Adrenal gland (tissue), 12 donors: ENCODE measurements around the gene FYN. TPM values are rescaled to one million over a fixed set of nuclear protein-coding genes. Genes with fewer than 3 reads are reported as not detected.

Experiments used
- DNase-seq, 7 donors: peaks; one replicate each; pipeline ENCODE4 v3.0.0-alpha.2; 2019 to 2020
- H3K27ac ChIP-seq, 5 donors: fragments of 200-600 bp; sonication (generic) in 4 of 5; 1 replicate in 3 of 5; 2 replicates in 2 of 5; pipeline versions ENCODE4 v1.5.1 to v1.8.0; 2016 to 2020; ENCODE audit warnings: mild to moderate bottlenecking in 1 of 5
- H3K27me3 ChIP-seq: fragments of 200-600 bp; 2 replicates; pipeline ENCODE4 v1.8.0; 2021
- H3K36me3 ChIP-seq, 2 donors: fragments of 200-600 bp; replicated peaks in 1 of 2; 1 replicate in 1 of 2; 2 replicates in 1 of 2; pipeline versions ENCODE4 v1.5.1 to v1.8.0; 2018 to 2022
- H3K4me1 ChIP-seq, 2 donors: fragments of 200-600 bp; replicated peaks in 1 of 2; 1 replicate in 1 of 2; 2 replicates in 1 of 2; pipeline versions ENCODE4 v1.5.1 to v1.8.0; 2018 to 2021
- H3K4me3 ChIP-seq, 4 donors: fragments of 200-600 bp; sonication (generic) in 3 of 4; one replicate each; pipeline ENCODE4 v1.5.1; 2016 to 2018
- H3K9me3 ChIP-seq, 3 donors: fragments of 200-600 bp; sonication (generic) in 1 of 3; replicated peaks in 1 of 3; 1 replicate in 2 of 3; 2 replicates in 1 of 3; pipeline versions ENCODE4 v1.5.1 to v1.8.0; 2016 to 2021
- CTCF ChIP-seq, 6 experiments: fragments of 450-650 bp in 4 of 6; fragments of 200-600 bp in 2 of 6; sonication (generic) in 1 of 6; IDR thresholded peaks; 1 replicate in 5 of 6; 2 replicates in 1 of 6; pipeline versions ENCODE4 v1.5.1 to v1.8.0; 2016 to 2021; ENCODE audit warnings: antibody characterized with exemption in 6 of 6, mild to moderate bottlenecking in 2 of 6, moderate library complexity in 1 of 6
- POLR2A ChIP-seq, 2 donors: fragments of 450-650 bp; IDR thresholded peaks; one replicate each; pipeline ENCODE4 v1.6.1; 2017; ENCODE audit warnings: antibody characterized with exemption in 2 of 2, mild to moderate bottlenecking in 2 of 2, moderate library complexity in 1 of 2
- WGBS, 4 donors: extraction: QIAGEN DNeasy Blood & Tissue Kit in 2 of 4; methylation state at CpG; one replicate each; pipeline versions ENCODE4 v1.1.5 to v1.1.7; 2013 to 2017; 5-methylcytosine and 5-hydroxymethylcytosine counted together
- intact Hi-C, 2 donors: fragments of 100-400 bp; cut with DNase I; formaldehyde crosslinking; loops; one replicate each; pipeline versions ENCODE4 v1.14.1 to v1.15.0; 2022 to 2023
- polyA plus RNA-seq, 3 donors: library from polyadenylated mRNA; stranded (reverse); fragments of 200-250 nt in 2 of 3; fragments of 350-450 nt in 1 of 3; fragmentation: Illumina TruSeq in 1 of 3; extraction: RNeasy Lipid Tissue Mini Kit (QIAGEN cat#74804) in 1 of 3; gene quantifications; one replicate each; pipeline ENCODE4 v1.2.3, GENCODE V29; 2013 to 2014
- total RNA-seq, 9 donors: library from RNA; depleted of rRNA in 4 of 9; stranded (reverse); fragments of >200 nt in 4 of 9; fragments of 120-200 nt in 1 of 9; fragmentation: NEBNext Ultra II Directional in 1 of 9; extraction: Animal tissue kit (Norgen Biotek cat#: 25700) in 1 of 9; gene quantifications; one replicate each; pipeline versions ENCODE4 v1.1.0 to v1.2.4, GENCODE V29; 2013 to 2023
- donor health status: healthy with polysubstance abuse.
- donor health status: Bipolar disorder and iron deficiency.
- donor health status: DM: yes; HTN: yes; CAD: no.
- donor health status: DM: no; HTN: no; CAD: no.
- donor health status: DM: no; HTN: no; CAD: no.
- donor health status: DM: yes; HTN: yes; CAD: no.

Gene FYN
- total and polyA plus RNA-seq, 12 donors = 10.7 to 36.5 (median 19.8) TPM

GRCh38 chr6:111809766-111810165 is 63.5 kb downstream of the FYN start:
- no peak for TF ChIP-seq POLR2A (IDR thresholded peaks at IDR 0.05)
- no peak for TF ChIP-seq CTCF (IDR thresholded peaks at IDR 0.05)
- Histone ChIP-seq H3K27ac (no peak overlapping the region), H3K4me1 (no peaks in the 10 kb centered on the region), H3K36me3 (no peaks in the 10 kb centered on the region), H3K27me3 (no peaks in the 10 kb centered on the region), H3K9me3 (no peaks in the 10 kb centered on the region), H3K4me3 (no peak overlapping the region)
- no peak for DNase-seq
- intact Hi-C loops = no loop called here

DNA sequence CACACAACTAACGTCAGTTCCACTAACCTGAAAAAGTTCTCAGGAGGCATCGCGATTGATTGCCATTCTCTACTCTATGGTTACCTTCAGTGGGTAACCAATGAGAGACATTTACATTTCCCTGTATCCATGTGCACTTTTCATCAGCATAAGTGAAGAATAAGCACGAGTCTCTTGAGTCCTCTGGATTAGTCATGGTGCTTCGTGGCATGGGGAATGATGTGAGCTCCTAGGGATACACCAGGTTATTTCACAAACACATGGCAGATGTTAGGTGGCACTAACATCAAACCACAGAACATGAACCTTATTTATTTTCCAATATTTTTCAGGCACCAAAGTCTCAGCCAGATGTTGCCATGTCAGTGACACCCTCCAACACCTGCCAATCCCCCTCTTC is 64.0 kb downstream of the FYN start:
- no peak for TF ChIP-seq POLR2A (IDR thresholded peaks at IDR 0.05)
- no peak for TF ChIP-seq CTCF (IDR thresholded peaks at IDR 0.05)
- Histone ChIP-seq H3K27me3 (no peaks in the 10 kb centered on the region), H3K4me3 (no peak overlapping the region), H3K36me3 (no peaks in the 10 kb centered on the region), H3K4me1 (no peaks in the 10 kb centered on the region), H3K27ac (no peak overlapping the region), H3K9me3 (no peaks in the 10 kb centered on the region)
- 80 to 93% (median 90%) methylated on average over 5 of the region's 5 CpGs for WGBS, 4 donors
- DNase-seq = no peak
- intact Hi-C loops = no loop called here

DNA sequence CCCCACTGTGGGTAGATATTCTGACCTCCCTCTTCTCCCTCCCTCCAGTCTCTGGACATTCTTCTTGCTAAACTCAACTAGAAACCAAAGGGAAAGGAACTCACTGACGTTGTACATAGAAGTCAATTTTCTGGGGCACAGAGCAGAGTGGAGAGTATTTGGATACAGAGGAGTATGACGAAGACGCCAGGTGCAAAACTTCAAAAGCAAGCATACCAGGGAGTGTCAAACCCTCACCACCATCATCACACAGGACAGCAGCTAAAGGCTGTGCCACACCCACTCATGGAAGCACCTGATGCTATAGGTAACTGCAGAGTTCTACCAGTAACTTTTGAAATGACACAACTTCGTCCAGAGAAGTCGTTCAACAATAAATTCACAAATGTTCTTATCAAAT is 64.8 kb downstream of the FYN start:
- WGBS, 4 donors = 76 to 88% (median 83%) methylated on average over 5 of the region's 5 CpGs
- no peaks in the 10 kb centered on the region for H3K36me3 ChIP-seq
- H3K4me1 ChIP-seq = no peaks in the 10 kb centered on the region

GRCh38 chr6:111806561-111807497 is 66.4 kb downstream of the FYN start:
- WGBS, 4 donors = 86 to 94% (median 90%) methylated on average over 9 of the region's 9 CpGs
- no peak overlapping the region for H3K27ac ChIP-seq

More for the DNA sequence above, 64.8 kb downstream of the FYN start:
- no peak for DNase-seq
- no peak overlapping the region for H3K4me3 ChIP-seq
- intact Hi-C loops = no loop called here
- H3K27me3 ChIP-seq = no peaks in the 10 kb centered on the region
- TF ChIP-seq POLR2A (IDR thresholded peaks at IDR 0.05) = no peak
- no peak for TF ChIP-seq CTCF (IDR thresholded peaks at IDR 0.05)
- no peaks in the 10 kb centered on the region for H3K9me3 ChIP-seq
- H3K27ac ChIP-seq = no peak overlapping the region

More at GRCh38 chr6:111806561-111807497, 66.4 kb downstream of the FYN start:
- no peak overlapping the region for H3K4me3 ChIP-seq
- TF ChIP-seq CTCF (IDR thresholded peaks at IDR 0.05) (no peak), POLR2A (IDR thresholded peaks at IDR 0.05) (no peak)
- H3K27me3 ChIP-seq = no peaks in the 10 kb centered on the region
- no peak for DNase-seq
- no peaks in the 10 kb centered on the region for H3K9me3 ChIP-seq
- intact Hi-C loops = no loop called here
- H3K36me3 ChIP-seq = no peaks in the 10 kb centered on the region
- no peaks in the 10 kb centered on the region for H3K4me1 ChIP-seq
